Aorta (tissue), 5 donors: ENCODE data around the gene HOXA5. TPM values are rescaled to one million over a fixed set of nuclear protein-coding genes. Genes with fewer than 3 reads are reported as not detected.

ENCODE experiments used
- ATAC-seq: fragments of 200-7000 bp; cut with Tn5 transposase; one replicate; pipeline ENCODE4 v1.9.1; 2022; ENCODE audit warnings: moderate library complexity; ENCODE audit not compliant: low FRiP score
- DNase-seq, 2 donors: peaks; one replicate each; pipeline ENCODE4 v3.0.0-alpha.2; 2020
- H3K27ac ChIP-seq, 2 donors: one replicate each; pipeline ENCODE4 v1.5.1; 2013; ENCODE audit warnings: low read length in 2 of 2, mild to moderate bottlenecking in 2 of 2, moderate library complexity in 2 of 2, control low read depth in 1 of 2, inconsistent platforms in 1 of 2, low read depth in 1 of 2
- H3K27me3 ChIP-seq, 2 donors: one replicate each; pipeline ENCODE4 v1.6.1; 2013; ENCODE audit warnings: control low read depth in 1 of 2, low read length in 1 of 2, mild to moderate bottlenecking in 1 of 2, moderate library complexity in 1 of 2; ENCODE audit not compliant: insufficient read depth in 2 of 2, control insufficient read depth in 1 of 2
- H3K36me3 ChIP-seq, 2 donors: one replicate each; pipeline ENCODE4 v1.6.1; 2013; ENCODE audit warnings: control low read depth in 1 of 2, low read length in 1 of 2, mild to moderate bottlenecking in 1 of 2; ENCODE audit not compliant: insufficient read depth in 2 of 2, control insufficient read depth in 1 of 2
- H3K4me1 ChIP-seq, 2 donors: one replicate each; pipeline ENCODE4 v1.6.1; 2013; ENCODE audit warnings: low read length in 2 of 2, control low read depth in 1 of 2, mild to moderate bottlenecking in 1 of 2, moderate library complexity in 1 of 2; ENCODE audit not compliant: insufficient read depth in 2 of 2, control insufficient read depth in 1 of 2
- H3K4me3 ChIP-seq, 2 donors: one replicate each; pipeline ENCODE4 v1.5.1; 2013; ENCODE audit warnings: low read length in 2 of 2, control low read depth in 1 of 2, mild to moderate bottlenecking in 1 of 2
- H3K9me3 ChIP-seq: one replicate; pipeline ENCODE4 v1.6.1; 2013; ENCODE audit warnings: mild to moderate bottlenecking, low read length; ENCODE audit not compliant: control insufficient read depth
- WGBS, 2 donors: extraction: QIAGEN DNeasy Blood & Tissue Kit; methylation state at CpG; one replicate each; pipeline ENCODE4 v1.1.7; 2013; 5-methylcytosine and 5-hydroxymethylcytosine counted together
- intact Hi-C, 2 donors: fragments of 100-400 bp; cut with DNase I; formaldehyde crosslinking; loops; one replicate each; pipeline versions ENCODE4 v1.14.2 to v1.15.0; 2022
- long read RNA-seq, 2 donors: library from polyadenylated mRNA; unstranded; transcript quantifications; one replicate each; pipeline ENCODE4 v2.0.0, GENCODE V29; 2020 to 2021
- polyA plus RNA-seq, 2 donors: library from polyadenylated mRNA; stranded (reverse); fragments of 200-250 nt; gene quantifications; one replicate each; pipeline ENCODE4 v1.2.3, GENCODE V29; 2013
- total RNA-seq, 2 donors: library from RNA; stranded (reverse); fragmentation: NEBNext Ultra II Directional; extraction: Animal tissue kit (Norgen Biotek cat#: 25700); gene quantifications; one replicate each; pipeline ENCODE4 v1.2.1, GENCODE V29; 2021
- donor health status: healthy with polysubstance abuse.
- donor health status: Bipolar disorder and iron deficiency.
- donor health status: DM: no; HTN: no; CAD: no.
- donor health status: DM: no; HTN: no; CAD: no.
- donor health status: DM: yes; HTN: yes; CAD: no.

Gene HOXA5
- total RNA-seq = 10 to 100 TPM in 1 of 2 donors, 1 to 10 TPM in 1; 8.0 to 11.8 TPM
- 1 to 10 TPM; 1.6 to 2.7 TPM for polyA plus RNA-seq
- long read RNA-seq, donor 1, transcript HOXA5-201 (2 exons, 1,657 nt) = major isoform, 8 of 8 reads
- long read RNA-seq, donor 1, partial matches to known transcripts = 0 of 8 reads
- long read RNA-seq, donor 1, other reads (novel, unspliced or antisense) = 0 of 8 reads
- long read RNA-seq, donor 2, partial matches to known transcripts = 0 of 4 reads
- long read RNA-seq, donor 2, other reads (novel, unspliced or antisense) = 0 of 4 reads

GRCh38 chr7:27143023-27143949, at the start of gene HOXA5:
Gene HOXA5 (minus strand): TSS chr7:27143681. CDS start chr7:27143607, 74 bp downstream.
- peak; percentile 80 to 92 for DNase-seq
- ATAC-seq = peak; percentile 81
- H3K4me1 ChIP-seq = no peaks in the 10 kb centered on the region
- no peaks in the 10 kb centered on the region for H3K9me3 ChIP-seq
- 6% methylated on average over 86 of the region's 86 CpGs for WGBS, 2 donors
- H3K36me3 ChIP-seq = no peaks in the 10 kb centered on the region
- peak within 1 kb of the TSS; percentile 20 to 58 for H3K27ac ChIP-seq
- H3K4me3 ChIP-seq = peak within 1 kb of the TSS; percentile 37 to 67
- H3K27me3 ChIP-seq = no peaks in the 10 kb centered on the region
- intact Hi-C loops = loop anchor here (2.0 to 5.0 kb wide), 2 partner anchors 46 to 288 kb away; partner anchors contain the start of gene HOXA1 (in 1 of the 2)

GRCh38 chr7:27192546-27193334, 49.3 kb upstream of the HOXA5 start:
- intact Hi-C loops = loop anchor here (10.0 kb wide), 2 partner anchors 722 to 902 kb away; no protein-coding TSS in a partner anchor
- H3K27ac ChIP-seq = no peak overlapping the region
- DNase-seq (peak; percentile 55 to 79), ATAC-seq (peak; percentile 41)
- no peak overlapping the region for H3K4me3 ChIP-seq
- no peaks in the 10 kb centered on the region for H3K36me3 ChIP-seq
- no peaks in the 10 kb centered on the region for H3K4me1 ChIP-seq
- peaks cover 0 to 2% of the 10 kb centered on the region in 2 donors for H3K27me3 ChIP-seq
- H3K9me3 ChIP-seq = no peaks in the 10 kb centered on the region
- 3 to 4% methylated on average over 61 to 78 of the region's 78 CpGs for WGBS, 2 donors

GRCh38 chr7:27191833-27192545, 48.5 kb upstream of the HOXA5 start:
- Histone ChIP-seq H3K27me3 (peaks cover 0 to 2% of the 10 kb centered on the region in 2 donors), H3K4me3 (no peak overlapping the region), H3K4me1 (no peaks in the 10 kb centered on the region), H3K36me3 (no peaks in the 10 kb centered on the region), H3K27ac (no peak overlapping the region), H3K9me3 (no peaks in the 10 kb centered on the region)
- intact Hi-C loops = loop anchor here (10.0 kb wide), 2 partner anchors 723 to 903 kb away; no protein-coding TSS in a partner anchor
- ATAC-seq = peak; percentile 9
- peak; percentile 46 to 74 for DNase-seq
- WGBS, 2 donors = 44 to 49% methylated on average over 41 to 42 of the region's 42 CpGs

GRCh38 chr7:27191161-27191731, 47.8 kb upstream of the HOXA5 start:
- intact Hi-C loops = loop anchor here (10.0 kb wide), 2 partner anchors 724 to 904 kb away; no protein-coding TSS in a partner anchor
- H3K27ac ChIP-seq = no peak overlapping the region
- 81 to 88% methylated on average over 15 of the region's 15 CpGs for WGBS, 2 donors
- no peaks in the 10 kb centered on the region for H3K4me1 ChIP-seq
- H3K36me3 ChIP-seq = no peaks in the 10 kb centered on the region
- H3K27me3 ChIP-seq = peaks cover 0 to 2% of the 10 kb centered on the region in 2 donors
- H3K9me3 ChIP-seq = no peaks in the 10 kb centered on the region
- DNase-seq (peak in 1 of 2 donors; percentile 60), ATAC-seq (no peak)
- no peak overlapping the region for H3K4me3 ChIP-seq

GRCh38 chr7:27189997-27190748, 46.7 kb upstream of the HOXA5 start:
- H3K4me3 ChIP-seq = no peak overlapping the region
- no peak for ATAC-seq

GRCh38 chr7:27189295-27189996, 46.0 kb upstream of the HOXA5 start:
- peak; percentile 20 to 70 for DNase-seq
- H3K4me1 ChIP-seq = no peaks in the 10 kb centered on the region
- intact Hi-C loops = no loop called here
- H3K36me3 ChIP-seq = no peaks in the 10 kb centered on the region
- H3K4me3 ChIP-seq = no peak overlapping the region
- H3K27ac ChIP-seq = no peak overlapping the region
- peaks cover 0 to 2% of the 10 kb centered on the region in 2 donors for H3K27me3 ChIP-seq
- WGBS, 2 donors = 41 to 54% methylated on average over 22 of the region's 22 CpGs
- ATAC-seq = no peak
- H3K9me3 ChIP-seq = no peaks in the 10 kb centered on the region

More at GRCh38 chr7:27189997-27190748, 46.7 kb upstream of the HOXA5 start:
- Histone ChIP-seq H3K4me1 (no peaks in the 10 kb centered on the region), H3K36me3 (no peaks in the 10 kb centered on the region), H3K27me3 (peaks cover 0 to 2% of the 10 kb centered on the region in 2 donors), H3K9me3 (no peaks in the 10 kb centered on the region), H3K27ac (no peak overlapping the region)
- WGBS, 2 donors = 84 to 89% methylated on average over 7 of the region's 7 CpGs
- no peak for DNase-seq
- intact Hi-C loops = loop anchor here (10.0 kb wide), 2 partner anchors 725 to 905 kb away; no protein-coding TSS in a partner anchor
